Measurements from ENCODE around the gene USP17L19.
"Not testable (repeated sequence)": the region's sequence is repeated elsewhere in the genome, so short reads cannot be mapped to it uniquely, and the experiment has no call there.

The USP17L19 gene, protein sequence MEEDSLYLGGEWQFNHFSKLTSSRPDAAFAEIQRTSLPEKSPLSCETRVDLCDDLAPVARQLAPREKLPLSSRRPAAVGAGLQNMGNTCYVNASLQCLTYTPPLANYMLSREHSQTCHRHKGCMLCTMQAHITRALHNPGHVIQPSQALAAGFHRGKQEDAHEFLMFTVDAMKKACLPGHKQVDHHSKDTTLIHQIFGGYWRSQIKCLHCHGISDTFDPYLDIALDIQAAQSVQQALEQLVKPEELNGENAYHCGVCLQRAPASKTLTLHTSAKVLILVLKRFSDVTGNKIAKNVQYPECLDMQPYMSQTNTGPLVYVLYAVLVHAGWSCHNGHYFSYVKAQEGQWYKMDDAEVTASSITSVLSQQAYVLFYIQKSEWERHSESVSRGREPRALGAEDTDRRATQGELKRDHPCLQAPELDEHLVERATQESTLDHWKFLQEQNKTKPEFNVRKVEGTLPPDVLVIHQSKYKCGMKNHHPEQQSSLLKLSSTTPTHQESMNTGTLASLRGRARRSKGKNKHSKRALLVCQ
- 0 reads per million in 2 donors for total RNA-seq

DNA sequence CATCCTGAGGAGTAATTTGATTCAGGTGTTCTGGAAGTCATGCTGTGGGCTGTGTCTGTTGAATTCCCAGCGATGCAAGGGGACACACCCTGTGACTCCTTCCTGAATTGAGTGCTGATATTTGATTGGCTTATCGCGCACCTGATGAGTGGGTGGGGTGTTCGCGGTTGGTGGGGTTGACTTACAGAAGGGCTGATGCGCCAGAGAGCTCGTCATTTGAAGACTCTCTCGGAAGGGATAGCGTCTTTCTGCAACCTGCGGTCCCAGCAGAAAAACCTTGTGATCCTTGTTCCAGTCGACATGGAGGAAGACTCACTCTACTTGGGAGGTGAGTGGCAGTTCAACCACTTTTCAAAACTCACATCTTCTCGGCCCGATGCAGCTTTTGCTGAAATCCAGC is at the start of gene USP17L19:
Gene USP17L19 (plus strand): TSS at position 301 of the 400 bp plus-strand sequence. CDS start 0 bp downstream, at position 301.
- DNase-seq = not testable (repeated sequence)

DNA sequence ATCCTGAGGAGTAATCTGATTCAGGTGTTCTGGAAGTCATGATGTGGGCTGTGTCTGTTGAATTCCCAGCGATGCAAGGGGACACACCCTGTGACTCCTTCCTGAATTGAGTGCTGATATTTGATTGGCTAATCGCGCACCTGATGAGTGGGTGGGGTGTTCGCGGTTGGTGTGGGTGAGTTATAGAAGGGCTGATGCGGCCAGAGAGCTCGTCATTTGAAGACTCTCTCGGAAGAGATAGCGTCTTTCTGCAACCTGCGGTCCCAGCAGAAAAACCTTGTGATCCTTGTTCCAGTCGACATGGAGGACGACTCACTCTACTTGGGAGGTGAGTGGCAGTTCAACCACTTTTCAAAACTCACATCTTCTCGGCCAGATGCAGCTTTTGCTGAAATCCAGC is 42.8 kb upstream of the USP17L19 start, which contains the start of gene USP17L10:
Gene USP17L10 (plus strand): TSS at position 301 of the 400 bp plus-strand sequence. CDS start 0 bp downstream, at position 301.
- DNase-seq = not testable (repeated sequence)

DNA sequence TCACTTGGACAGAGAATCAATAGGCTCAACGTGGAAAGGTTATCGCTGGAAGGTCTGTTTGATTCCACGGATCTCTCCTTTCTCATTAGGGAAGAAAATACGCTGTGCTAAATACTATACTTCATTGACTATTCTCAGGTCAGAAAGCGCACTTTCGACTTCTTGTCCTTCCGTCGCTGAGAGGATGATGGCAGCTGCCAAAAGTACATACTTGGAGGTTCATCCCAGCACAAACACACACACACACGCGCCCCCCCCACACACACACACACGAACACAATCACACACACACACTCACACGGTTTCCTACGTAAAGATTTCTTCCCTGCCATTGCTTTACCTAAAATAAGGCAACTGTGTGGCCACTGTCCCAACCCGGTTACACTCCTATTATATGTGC is 38.5 kb upstream of the USP17L19 start:
- DNase-seq = not testable (repeated sequence)

DNA sequence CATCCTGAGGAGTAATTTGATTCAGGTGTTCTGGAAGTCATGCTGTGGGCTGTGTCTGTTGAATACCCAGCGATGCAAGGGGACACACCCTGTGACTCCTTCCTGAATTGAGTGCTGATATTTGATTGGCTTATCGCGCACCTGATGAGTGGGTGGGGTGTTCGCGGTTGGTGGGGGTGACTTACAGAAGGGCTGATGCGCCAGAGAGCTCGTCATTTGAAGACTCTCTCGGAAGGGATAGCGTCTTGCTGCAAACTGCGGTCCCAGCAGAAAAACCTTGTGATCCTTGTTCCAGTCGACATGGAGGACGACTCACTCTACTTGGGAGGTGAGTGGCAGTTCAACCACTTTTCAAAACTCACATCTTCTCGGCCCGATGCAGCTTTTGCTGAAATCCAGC is 38.1 kb upstream of the USP17L19 start, which contains the start of gene USP17L11:
Gene USP17L11 (plus strand): TSS at position 301 of the 400 bp plus-strand sequence. CDS start 0 bp downstream, at position 301.
- DNase-seq = not testable (repeated sequence)

DNA sequence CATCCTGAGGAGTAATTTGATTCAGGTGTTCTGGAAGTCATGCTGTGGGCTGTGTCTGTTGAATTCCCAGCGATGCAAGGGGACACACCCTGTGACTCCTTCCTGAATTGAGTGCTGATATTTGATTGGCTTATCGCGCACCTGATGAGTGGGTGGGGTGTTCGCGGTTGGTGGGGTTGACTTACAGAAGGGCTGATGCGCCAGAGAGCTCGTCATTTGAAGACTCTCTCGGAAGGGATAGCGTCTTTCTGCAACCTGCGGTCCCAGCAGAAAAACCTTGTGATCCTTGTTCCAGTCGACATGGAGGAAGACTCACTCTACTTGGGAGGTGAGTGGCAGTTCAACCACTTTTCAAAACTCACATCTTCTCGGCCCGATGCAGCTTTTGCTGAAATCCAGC is 33.3 kb upstream of the USP17L19 start, which contains the start of gene USP17L12:
Gene USP17L12 (plus strand): TSS at position 301 of the 400 bp plus-strand sequence. CDS start 0 bp downstream, at position 301.
- not testable (repeated sequence) for DNase-seq

DNA sequence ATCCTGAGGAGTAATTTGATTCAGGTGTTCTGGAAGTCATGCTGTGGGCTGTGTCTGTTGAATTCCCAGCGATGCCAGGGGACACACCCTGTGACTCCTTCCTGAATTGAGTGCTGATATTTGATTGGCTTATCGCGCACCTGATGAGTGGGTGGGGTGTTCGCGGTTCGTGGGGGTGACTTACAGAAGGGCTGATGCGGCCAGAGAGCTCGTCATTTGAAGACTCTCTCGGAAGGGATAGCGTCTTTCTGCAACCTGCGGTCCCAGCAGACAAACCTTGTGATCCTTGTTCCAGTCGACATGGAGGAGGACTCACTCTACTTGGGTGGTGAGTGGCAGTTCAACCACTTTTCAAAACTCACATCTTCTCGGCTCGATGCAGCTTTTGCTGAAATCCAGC is 28.6 kb upstream of the USP17L19 start, which contains the start of gene USP17L13:
Gene USP17L13 (plus strand): TSS at position 301 of the 400 bp plus-strand sequence. CDS start 0 bp downstream, at position 301.
- DNase-seq = not testable (repeated sequence)

DNA sequence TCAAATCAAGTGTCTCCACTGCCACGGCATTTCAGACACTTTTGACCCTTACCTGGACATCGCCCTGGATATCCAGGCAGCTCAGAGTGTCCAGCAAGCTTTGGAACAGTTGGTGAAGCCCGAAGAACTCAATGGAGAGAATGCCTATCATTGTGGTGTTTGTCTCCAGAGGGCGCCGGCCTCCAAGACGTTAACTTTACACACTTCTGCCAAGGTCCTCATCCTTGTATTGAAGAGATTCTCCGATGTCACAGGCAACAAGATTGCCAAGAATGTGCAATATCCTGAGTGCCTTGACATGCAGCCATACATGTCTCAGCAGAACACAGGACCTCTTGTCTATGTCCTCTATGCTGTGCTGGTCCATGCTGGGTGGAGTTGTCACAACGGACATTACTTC is 22.9 kb upstream of the USP17L19 start:
- DNase-seq = not testable (repeated sequence)

DNA sequence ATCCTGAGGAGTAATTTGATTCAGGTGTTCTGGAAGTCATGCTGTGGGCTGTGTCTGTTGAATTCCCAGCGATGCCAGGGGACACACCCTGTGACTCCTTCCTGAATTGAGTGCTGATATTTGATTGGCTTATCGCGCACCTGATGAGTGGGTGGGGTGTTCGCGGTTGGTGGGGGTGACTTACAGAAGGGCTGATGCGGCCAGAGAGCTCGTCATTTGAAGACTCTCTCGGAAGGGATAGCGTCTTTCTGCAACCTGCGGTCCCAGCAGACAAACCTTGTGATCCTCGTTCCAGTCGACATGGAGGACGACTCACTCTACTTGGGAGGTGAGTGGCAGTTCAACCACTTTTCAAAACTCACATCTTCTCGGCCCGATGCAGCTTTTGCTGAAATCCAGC is 19.1 kb upstream of the USP17L19 start, which contains the start of gene USP17L15:
Gene USP17L15 (plus strand): TSS at position 301 of the 400 bp plus-strand sequence. CDS start 0 bp downstream, at position 301.
- not testable (repeated sequence) for DNase-seq

DNA sequence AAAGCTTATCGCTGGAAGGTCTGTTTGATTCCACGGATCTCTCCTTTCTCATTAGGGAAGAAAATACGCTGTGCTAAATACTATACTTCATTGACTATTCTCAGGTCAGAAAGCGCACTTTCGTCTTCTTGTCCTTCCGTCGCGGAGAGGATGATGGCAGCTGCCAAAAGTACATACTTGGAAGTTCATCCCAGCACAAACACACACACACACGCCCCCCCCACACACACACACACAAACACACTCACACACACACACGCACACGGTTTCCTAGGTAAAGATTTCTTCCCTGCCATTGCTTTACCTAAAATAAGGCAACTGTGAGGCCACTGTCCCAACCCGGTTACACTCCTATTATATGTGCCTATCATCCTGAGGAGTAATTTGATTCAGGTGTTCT is 14.7 kb upstream of the USP17L19 start:
- not testable (repeated sequence) for DNase-seq

DNA sequence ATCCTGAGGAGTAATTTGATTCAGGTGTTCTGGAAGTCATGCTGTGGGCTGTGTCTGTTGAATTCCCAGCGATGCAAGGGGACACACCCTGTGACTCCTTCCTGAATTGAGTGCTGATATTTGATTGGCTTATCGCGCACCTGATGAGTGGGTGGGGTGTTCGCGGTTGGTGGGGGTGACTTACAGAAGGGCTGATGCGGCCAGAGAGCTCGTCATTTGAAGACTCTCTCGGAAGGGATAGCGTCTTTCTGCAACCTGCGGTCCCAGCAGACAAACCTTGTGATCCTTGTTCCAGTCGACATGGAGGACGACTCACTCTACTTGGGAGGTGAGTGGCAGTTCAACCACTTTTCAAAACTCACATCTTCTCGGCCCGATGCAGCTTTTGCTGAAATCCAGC is 9.6 kb upstream of the USP17L19 start, which contains the start of gene USP17L17:
Gene USP17L17 (plus strand): TSS at position 301 of the 400 bp plus-strand sequence. CDS start 0 bp downstream, at position 301.
- not testable (repeated sequence) for DNase-seq

DNA sequence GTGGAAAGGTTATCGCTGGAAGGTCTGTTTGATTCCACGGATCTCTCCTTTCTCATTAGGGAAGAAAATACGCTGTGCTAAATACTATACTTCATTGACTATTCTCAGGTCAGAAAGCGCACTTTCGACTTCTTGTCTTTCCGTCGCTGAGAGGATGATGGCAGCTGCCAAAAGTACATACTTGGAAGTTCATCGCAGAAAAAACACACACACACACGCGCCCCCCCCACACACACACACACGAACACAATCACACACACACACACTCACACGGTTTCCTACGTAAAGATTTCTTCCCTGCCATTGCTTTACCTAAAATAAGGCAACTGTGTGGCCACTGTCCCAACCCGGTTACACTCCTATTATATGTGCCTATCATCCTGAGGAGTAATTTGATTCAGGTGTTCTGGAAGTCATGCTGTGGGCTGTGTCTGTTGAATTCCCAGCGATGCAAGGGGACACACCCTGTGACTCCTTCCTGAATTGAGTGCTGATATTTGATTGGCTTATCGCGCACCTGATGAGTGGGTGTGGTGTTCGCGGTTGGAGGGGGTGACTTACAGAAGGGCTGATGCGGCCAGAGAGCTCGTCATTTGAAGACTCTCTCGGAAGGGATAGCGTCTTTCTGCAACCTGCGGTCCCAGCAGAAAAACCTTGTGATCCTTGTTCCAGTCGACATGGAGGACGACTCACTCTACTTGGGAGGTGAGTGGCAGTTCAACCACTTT is 5.1 kb upstream of the USP17L19 start, which contains the start of gene USP17L18:
Gene USP17L18 (plus strand): TSS at position 678 of the 728 bp plus-strand sequence. CDS start 0 bp downstream, at position 678.
- not testable (repeated sequence) for DNase-seq

DNA sequence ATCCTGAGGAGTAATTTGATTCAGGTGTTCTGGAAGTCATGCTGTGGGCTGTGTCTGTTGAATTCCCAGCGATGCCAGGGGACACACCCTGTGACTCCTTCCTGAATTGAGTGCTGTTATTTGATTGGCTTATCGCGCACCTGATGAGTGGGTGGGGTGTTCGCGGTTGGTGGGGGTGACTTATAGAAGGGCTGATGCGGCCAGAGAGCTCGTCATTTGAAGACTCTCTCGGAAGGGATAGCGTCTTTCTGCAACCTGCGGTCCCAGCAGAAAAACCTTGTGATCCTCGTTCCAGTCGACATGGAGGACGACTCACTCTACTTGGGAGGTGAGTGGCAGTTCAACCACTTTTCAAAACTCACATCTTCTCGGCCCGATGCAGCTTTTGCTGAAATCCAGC is 4.6 kb downstream of the USP17L19 start, which contains the start of gene USP17L20:
Gene USP17L20 (plus strand): TSS at position 301 of the 400 bp plus-strand sequence. CDS start 0 bp downstream, at position 301.
- DNase-seq = not testable (repeated sequence)

DNA sequence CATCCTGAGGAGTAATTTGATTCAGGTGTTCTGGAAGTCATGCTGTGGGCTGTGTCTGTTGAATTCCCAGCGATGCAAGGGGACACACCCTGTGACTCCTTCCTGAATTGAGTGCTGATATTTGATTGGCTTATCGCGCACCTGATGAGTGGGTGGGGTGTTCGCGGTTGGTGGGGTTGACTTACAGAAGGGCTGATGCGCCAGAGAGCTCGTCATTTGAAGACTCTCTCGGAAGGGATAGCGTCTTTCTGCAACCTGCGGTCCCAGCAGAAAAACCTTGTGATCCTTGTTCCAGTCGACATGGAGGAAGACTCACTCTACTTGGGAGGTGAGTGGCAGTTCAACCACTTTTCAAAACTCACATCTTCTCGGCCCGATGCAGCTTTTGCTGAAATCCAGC is 9.4 kb downstream of the USP17L19 start, which contains the start of gene USP17L21:
Gene USP17L21 (plus strand): TSS at position 301 of the 400 bp plus-strand sequence. CDS start 0 bp downstream, at position 301.
- not testable (repeated sequence) for DNase-seq

DNA sequence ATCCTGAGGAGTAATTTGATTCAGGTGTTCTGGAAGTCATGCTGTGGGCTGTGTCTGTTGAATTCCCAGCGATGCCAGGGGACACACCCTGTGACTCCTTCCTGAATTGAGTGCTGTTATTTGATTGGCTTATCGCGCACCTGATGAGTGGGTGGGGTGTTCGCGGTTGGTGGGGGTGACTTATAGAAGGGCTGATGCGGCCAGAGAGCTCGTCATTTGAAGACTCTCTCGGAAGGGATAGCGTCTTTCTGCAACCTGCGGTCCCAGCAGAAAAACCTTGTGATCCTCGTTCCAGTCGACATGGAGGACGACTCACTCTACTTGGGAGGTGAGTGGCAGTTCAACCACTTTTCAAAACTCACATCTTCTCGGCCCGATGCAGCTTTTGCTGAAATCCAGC is 14.1 kb downstream of the USP17L19 start, which contains the start of gene USP17L22:
Gene USP17L22 (plus strand): TSS at position 301 of the 400 bp plus-strand sequence. CDS start 0 bp downstream, at position 301.
- not testable (repeated sequence) for DNase-seq

DNA sequence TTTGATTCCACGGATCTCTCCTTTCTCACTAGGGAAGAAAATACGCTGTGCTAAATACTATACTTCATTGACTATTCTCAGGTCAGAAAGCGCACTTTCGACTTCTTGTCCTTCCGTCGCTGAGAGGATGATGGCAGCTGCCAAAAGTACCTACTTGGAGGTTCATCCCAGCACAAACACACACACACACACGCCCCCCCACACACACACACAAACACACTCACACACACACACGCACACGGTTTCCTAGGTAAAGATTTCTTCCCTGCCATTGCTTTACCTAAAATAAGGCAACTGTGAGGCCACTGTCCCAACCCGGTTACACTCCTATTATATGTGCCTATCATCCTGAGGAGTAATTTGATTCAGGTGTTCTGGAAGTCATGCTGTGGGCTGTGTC is 18.5 kb downstream of the USP17L19 start:
- DNase-seq = not testable (repeated sequence)

All from activated gamma-delta T cell (primary cell).